Transverse colon (tissue), 4 donors: ENCODE data around the gene DHCR7.

Experiments
- POLR2AphosphoS5 ChIP-seq, 3 donors: sonication (generic); formaldehyde crosslinking; IDR thresholded peaks; one replicate each; pipeline ENCODE4 v1.6.1; 2016; ENCODE audit warnings: antibody characterized with exemption in 3 of 3
- TF ChIP-seq, protein P1 (sequence below), 5 experiments: fragments of 200-600 bp in 3 of 5; fragments of 450-650 bp in 2 of 5; sonication (generic) in 3 of 5; IDR thresholded peaks; 1 replicate in 2 of 5; 2 replicates in 3 of 5; pipeline ENCODE4 v1.5.1; 2016 to 2017; ENCODE audit warnings: antibody characterized with exemption in 5 of 5, inconsistent platforms in 3 of 5, mild to moderate bottlenecking in 2 of 5, moderate library complexity in 1 of 5

DNA sequence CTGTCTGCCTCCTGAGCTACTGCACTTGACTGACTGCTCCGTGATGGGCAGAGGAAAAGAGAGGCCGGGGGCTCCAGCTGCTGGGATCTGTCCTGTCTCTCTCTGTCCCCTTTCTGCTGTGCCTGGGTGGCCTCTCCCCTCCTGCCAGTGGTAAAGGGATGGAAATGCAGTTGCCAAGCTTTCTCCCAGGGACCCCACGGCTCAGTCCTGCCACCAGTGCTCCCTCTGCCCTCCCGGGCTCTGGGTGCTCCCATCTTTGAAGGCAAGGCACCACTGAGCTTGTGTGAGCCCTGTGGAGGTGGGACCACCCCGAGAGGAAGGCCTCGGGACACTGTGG lies 36.8 kb upstream of the DHCR7 start:
- TF ChIP-seq, protein P1, sequence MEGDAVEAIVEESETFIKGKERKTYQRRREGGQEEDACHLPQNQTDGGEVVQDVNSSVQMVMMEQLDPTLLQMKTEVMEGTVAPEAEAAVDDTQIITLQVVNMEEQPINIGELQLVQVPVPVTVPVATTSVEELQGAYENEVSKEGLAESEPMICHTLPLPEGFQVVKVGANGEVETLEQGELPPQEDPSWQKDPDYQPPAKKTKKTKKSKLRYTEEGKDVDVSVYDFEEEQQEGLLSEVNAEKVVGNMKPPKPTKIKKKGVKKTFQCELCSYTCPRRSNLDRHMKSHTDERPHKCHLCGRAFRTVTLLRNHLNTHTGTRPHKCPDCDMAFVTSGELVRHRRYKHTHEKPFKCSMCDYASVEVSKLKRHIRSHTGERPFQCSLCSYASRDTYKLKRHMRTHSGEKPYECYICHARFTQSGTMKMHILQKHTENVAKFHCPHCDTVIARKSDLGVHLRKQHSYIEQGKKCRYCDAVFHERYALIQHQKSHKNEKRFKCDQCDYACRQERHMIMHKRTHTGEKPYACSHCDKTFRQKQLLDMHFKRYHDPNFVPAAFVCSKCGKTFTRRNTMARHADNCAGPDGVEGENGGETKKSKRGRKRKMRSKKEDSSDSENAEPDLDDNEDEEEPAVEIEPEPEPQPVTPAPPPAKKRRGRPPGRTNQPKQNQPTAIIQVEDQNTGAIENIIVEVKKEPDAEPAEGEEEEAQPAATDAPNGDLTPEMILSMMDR (IDR thresholded peaks at IDR 0.05): no peak
- TF ChIP-seq POLR2AphosphoS5 (IDR thresholded peaks at IDR 0.05): no peak
